ENCODE data around the gene AMFR.

The AMFR gene

GRCh38 chr16:56368545-56368944 lies 56.8 kb downstream of the AMFR start:
- no peak overlapping the region for H3K4me3 ChIP-seq (ENCODE audit: low read depth, low read length, poor library complexity, severe bottlenecking)
- no peak overlapping the region for H3K9ac ChIP-seq (ENCODE audit: low read length)
- no peaks in the 10 kb centered on the region for H3K27me3 ChIP-seq (ENCODE audit: insufficient read depth, low read length)
- no peaks in the 10 kb centered on the region for H4K20me1 ChIP-seq (ENCODE audit: insufficient read depth, low read length)
- H3K79me2 ChIP-seq (ENCODE audit: insufficient read depth, low read length) = no peaks in the 10 kb centered on the region
- no peak for TF ChIP-seq CTCF (IDR thresholded peaks at IDR 0.05; ENCODE audit: low read length)
- no peak for TF ChIP-seq EZH2 (IDR thresholded peaks at IDR 0.05; ENCODE audit: borderline replicate concordance, low read length)
- no peak overlapping the region for H3K4me2 ChIP-seq (ENCODE audit: low read length)
- H3F3A ChIP-seq (ENCODE audit: insufficient read depth, low read length) = no peaks in the 10 kb centered on the region
- H2AFZ ChIP-seq (ENCODE audit: low read length) = no peak overlapping the region
- H3K4me1 ChIP-seq (ENCODE audit: insufficient read depth, low read length, severe bottlenecking) = no peaks in the 10 kb centered on the region
- H3K36me3 ChIP-seq (ENCODE audit: insufficient read depth, low read length) = peaks cover 57% of the 10 kb centered on the region
- H3K9me3 ChIP-seq (ENCODE audit: low read length) = no peaks in the 10 kb centered on the region
- no peaks in the 10 kb centered on the region for H3K9me2 ChIP-seq (ENCODE audit: low read depth, low read length)
- H3K27ac ChIP-seq (ENCODE audit: low read depth, low read length, poor library complexity, severe bottlenecking) = no peak overlapping the region

GRCh38 chr16:56367764-56368163 lies 57.6 kb downstream of the AMFR start:
- Histone ChIP-seq H3K79me2 (ENCODE audit: insufficient read depth, low read length) (no peaks in the 10 kb centered on the region), H3K27me3 (ENCODE audit: insufficient read depth, low read length) (no peaks in the 10 kb centered on the region), H2AFZ (ENCODE audit: low read length) (no peak overlapping the region), H4K20me1 (ENCODE audit: insufficient read depth, low read length) (no peaks in the 10 kb centered on the region), H3K9ac (ENCODE audit: low read length) (no peak overlapping the region), H3K4me3 (ENCODE audit: low read depth, low read length, poor library complexity, severe bottlenecking) (no peak overlapping the region), H3K9me2 (ENCODE audit: low read depth, low read length) (no peaks in the 10 kb centered on the region), H3K27ac (ENCODE audit: low read depth, low read length, poor library complexity, severe bottlenecking) (no peak overlapping the region), H3F3A (ENCODE audit: insufficient read depth, low read length) (no peaks in the 10 kb centered on the region), H3K4me2 (ENCODE audit: low read length) (no peak overlapping the region), H3K9me3 (ENCODE audit: low read length) (no peaks in the 10 kb centered on the region), H3K36me3 (ENCODE audit: insufficient read depth, low read length) (peaks cover 58% of the 10 kb centered on the region), H3K4me1 (ENCODE audit: insufficient read depth, low read length, severe bottlenecking) (no peaks in the 10 kb centered on the region)
- TF ChIP-seq CTCF (IDR thresholded peaks at IDR 0.05; ENCODE audit: low read length) = no peak

- Histone ChIP-seq H3F3A (ENCODE audit: insufficient read depth, low read length) (no peaks in the 10 kb centered on the region), H3K4me2 (ENCODE audit: low read length) (no peak overlapping the region), H3K27me3 (ENCODE audit: insufficient read depth, low read length) (no peaks in the 10 kb centered on the region), H2AFZ (ENCODE audit: low read length) (no peak overlapping the region), H4K20me1 (ENCODE audit: insufficient read depth, low read length) (no peaks in the 10 kb centered on the region), H3K4me3 (ENCODE audit: low read depth, low read length, poor library complexity, severe bottlenecking) (no peak overlapping the region), H3K9me3 (ENCODE audit: low read length) (no peaks in the 10 kb centered on the region), H3K36me3 (ENCODE audit: insufficient read depth, low read length) (peaks cover 66% of the 10 kb centered on the region), H3K9me2 (ENCODE audit: low read depth, low read length) (no peaks in the 10 kb centered on the region), H3K27ac (ENCODE audit: low read depth, low read length, poor library complexity, severe bottlenecking) (no peak overlapping the region), H3K4me1 (ENCODE audit: insufficient read depth, low read length, severe bottlenecking) (no peaks in the 10 kb centered on the region), H3K9ac (ENCODE audit: low read length) (no peak overlapping the region), H3K79me2 (ENCODE audit: insufficient read depth, low read length) (no peaks in the 10 kb centered on the region)
- TF ChIP-seq EZH2 (IDR thresholded peaks at IDR 0.05; ENCODE audit: borderline replicate concordance, low read length) (no peak), CTCF (IDR thresholded peaks at IDR 0.05; ENCODE audit: low read length) (no peak)
Measured at GRCh38 chr16:56366945-56367344, 58.4 kb downstream of the AMFR start.
